ENCODE results near the gene HPGD. TPM values are rescaled to one million over a fixed set of nuclear protein-coding genes. Genes with fewer than 3 reads are reported as not detected.

HPGD gene
- total and polyA plus RNA-seq, 2 of the 8 experiments (the other 6 are each of a cell fraction or from before 2014, with no cell fraction given): 1.1 to 1.3 TPM

GRCh38 chr4:174526731-174527130, 4.4 kb upstream of the HPGD start:
- ChIA-PET CTCF (ENCODE audit: partially characterized antibody) (interaction anchor here (1.2 to 1.6 kb wide), 2 partner anchors 19 to 64 kb away, joined by 3 to 5 read pairs; no protein-coding TSS in a partner anchor), POLR2A (ENCODE audit: partially characterized antibody) (no interaction called here)
- H3K79me2 ChIP-seq (ENCODE audit: control insufficient read depth in 1 of 2, insufficient read depth in 2 of 2, low read length in 2 of 2): no peaks in the 10 kb centered on the region
- H3K27me3 ChIP-seq (replicated peaks in 1 of 4; ENCODE audit: control insufficient read depth in 3 of 4, extremely low read depth in 1 of 4, insufficient read depth in 3 of 4, low read length in 3 of 4): peaks cover 0 to 22% (median 12%) of the 10 kb centered on the region in 4 experiments; a peak in 5 of 7 replicates
- no peaks in the 10 kb centered on the region for H3K79me1 ChIP-seq (ENCODE audit: low read depth, low read length)
- H3K23ac ChIP-seq (ENCODE audit: insufficient read length): no peak overlapping the region
- no peak overlapping the region for H3K4me3 ChIP-seq (ENCODE audit: extremely low read depth in 1 of 4, insufficient read depth in 2 of 4, low read depth in 3 of 4, low read length in 4 of 4)
- no peak overlapping the region for H2AK5ac ChIP-seq (ENCODE audit: low read depth, low read length)
- H3K56ac ChIP-seq (replicated peaks; ENCODE audit: insufficient read length, low read depth, low read length): no peak overlapping the region
- H3K36me3 ChIP-seq (ENCODE audit: control insufficient read depth in 2 of 4, insufficient read depth in 4 of 4, low read length in 3 of 4): no peaks in the 10 kb centered on the region
- DNase-seq (ENCODE audit: low read depth in 1 of 2, low spot score in 2 of 2) (no peak), FAIRE-seq (no peak)
- H3K4ac ChIP-seq (replicated peaks; ENCODE audit: insufficient read length, low read depth, low read length): no peak overlapping the region
- H4K91ac ChIP-seq (replicated peaks; ENCODE audit: insufficient read length, low read length): no peak overlapping the region
- H3K4me2 ChIP-seq (ENCODE audit: insufficient read depth in 1 of 2, low read depth in 2 of 2, low read length in 2 of 2): no peak overlapping the region
- no peak overlapping the region for H3K14ac ChIP-seq (ENCODE audit: insufficient read length)
- H2BK12ac ChIP-seq (ENCODE audit: low read depth, low read length): no peak overlapping the region
- no peak overlapping the region for H4K5ac ChIP-seq (ENCODE audit: insufficient read length, low read depth, low read length)
- no peak overlapping the region for H3K9ac ChIP-seq (replicated peaks in 1 of 4; ENCODE audit: extremely low read depth in 1 of 4, low read depth in 3 of 4, low read length in 3 of 4)
- H3K27ac ChIP-seq (ENCODE audit: low read depth, low read length): no peak overlapping the region
- no peak overlapping the region for H2BK15ac ChIP-seq (ENCODE audit: low read length)
- peaks cover 0 to 6% (median 5%) of the 10 kb centered on the region in 4 experiments; a peak in 5 of 7 replicates for H3K4me1 ChIP-seq (replicated peaks in 1 of 4; ENCODE audit: control insufficient read depth in 3 of 4, insufficient read depth in 4 of 4, low read length in 3 of 4)
- H3K23me2 ChIP-seq (ENCODE audit: low read depth, low read length): peaks cover 13% of the 10 kb centered on the region; the same call in 1 of the 2 replicates
- no peak overlapping the region; the same call in 1 of the 2 replicates for H2AFZ ChIP-seq (ENCODE audit: low read length)
- H2BK20ac ChIP-seq (ENCODE audit: low read length): no peak overlapping the region
- H3K9me3 ChIP-seq (ENCODE audit: insufficient read depth in 2 of 2, low read depth in 1 of 2, low read length in 1 of 2): no peaks in the 10 kb centered on the region
- H4K8ac ChIP-seq (ENCODE audit: extremely low read depth, insufficient read depth, low read length): no peak overlapping the region
- TF ChIP-seq ASH2L (IDR thresholded peaks at IDR 0.05; ENCODE audit: low read length) (no peak), CTBP2 (IDR thresholded peaks at IDR 0.05; ENCODE audit: borderline replicate concordance, insufficient read depth, insufficient read length, low read length) (no peak), CBX8 (IDR thresholded peaks at IDR 0.05; ENCODE audit: borderline replicate concordance, low read depth, low read length) (no peak), HDAC2 (IDR thresholded peaks at IDR 0.05; ENCODE audit: borderline replicate concordance in 1 of 2, low read depth in 2 of 2, low read length in 2 of 2) (no peak), SP1 (IDR thresholded peaks at IDR 0.05; ENCODE audit: low read depth, low read length) (no peak), SAP30 (IDR thresholded peaks at IDR 0.05; ENCODE audit: insufficient read depth, insufficient replicate concordance, low read length) (no peak), TCF12 (IDR thresholded peaks at IDR 0.05; ENCODE audit: low read depth, low read length) (no peak), HDAC6 (IDR thresholded peaks at IDR 0.05; ENCODE audit: low read depth, low read length) (no peak), POLR2AphosphoS5 (IDR thresholded peaks at IDR 0.05; ENCODE audit: low read depth, low read length) (no peak), TBP (IDR thresholded peaks at IDR 0.05; ENCODE audit: low read depth, low read length) (no peak), RXRA (IDR thresholded peaks at IDR 0.05; ENCODE audit: insufficient read depth, low read depth, low read length) (no peak), KDM5A (IDR thresholded peaks at IDR 0.05; ENCODE audit: low read length) (no peak), BCL11A (IDR thresholded peaks at IDR 0.05; ENCODE audit: low read depth in 2 of 2, low read length in 2 of 2) (no peak)
- WGBS, 2 experiments (ENCODE audit: extremely low coverage in 1 of 2, insufficient coverage in 1 of 2, insufficient read length in 1 of 2, insufficient replicate concordance in 2 of 2, low coverage in 1 of 2, low lambda C conversion rate in 2 of 2, missing lambda C conversion rate in 1 of 2): 89% methylated on average over 7 of the region's 7 CpGs; no CpG with 5 or more reads in 1 of the 2 experiments
- H2BK5ac ChIP-seq (ENCODE audit: low read depth, low read length): no peak overlapping the region
- no peaks in the 10 kb centered on the region for H4K20me1 ChIP-seq (replicated peaks in 1 of 2; ENCODE audit: control insufficient read depth in 1 of 2, insufficient read depth in 2 of 2, low read length in 2 of 2)
- H3K18ac ChIP-seq (ENCODE audit: extremely low read depth, low read length): no peak overlapping the region
- H2BK120ac ChIP-seq (replicated peaks; ENCODE audit: low read depth, low read length): no peak overlapping the region
